Ishikawa (cell line): ENCODE data around the gene INPP4B.

ENCODE experiments used
- EP300 ChIP-seq: IDR thresholded peaks from 2 replicates; pipeline ENCODE4 v1.6.1; 2012; ENCODE audit warnings: borderline replicate concordance
- NFIC ChIP-seq: IDR thresholded peaks from 2 replicates; pipeline ENCODE4 v1.6.1; 2012
- TEAD4 ChIP-seq: IDR thresholded peaks from 2 replicates; pipeline ENCODE4 v1.6.1; 2012
- TF ChIP-seq, protein P1 (sequence below): IDR thresholded peaks from 2 replicates; pipeline ENCODE4 v1.6.1; 2012
- TF ChIP-seq, protein P2 (sequence below): IDR thresholded peaks from 2 replicates; pipeline ENCODE4 v1.6.1; 2012; ENCODE audit warnings: low read depth, mild to moderate bottlenecking

DNA sequence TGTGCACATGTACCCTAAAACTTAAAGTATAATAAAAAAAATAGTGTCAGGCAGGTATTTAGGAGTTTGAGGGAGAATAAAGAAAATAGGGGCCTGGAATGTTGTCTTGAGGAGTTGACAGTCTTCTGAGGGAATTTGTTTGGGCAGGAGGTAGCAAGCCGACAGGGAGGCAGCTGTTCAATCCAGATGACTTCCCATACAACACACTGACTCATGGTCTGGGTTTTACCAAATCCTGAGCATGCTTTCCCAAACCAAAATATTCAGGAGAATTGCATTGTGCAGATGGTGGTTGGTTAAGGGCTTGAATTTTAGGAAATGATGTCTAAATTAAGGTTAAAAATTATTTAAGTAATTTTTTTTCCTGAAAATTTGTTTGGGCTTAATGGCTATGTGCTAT is 430.0 kb downstream of the INPP4B start:
- TF ChIP-seq EP300: no peak
- TF ChIP-seq, protein P1, sequence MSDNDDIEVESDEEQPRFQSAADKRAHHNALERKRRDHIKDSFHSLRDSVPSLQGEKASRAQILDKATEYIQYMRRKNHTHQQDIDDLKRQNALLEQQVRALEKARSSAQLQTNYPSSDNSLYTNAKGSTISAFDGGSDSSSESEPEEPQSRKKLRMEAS: no peak
- no peak for TF ChIP-seq TEAD4
- TF ChIP-seq NFIC: no peak
- TF ChIP-seq, protein P2, sequence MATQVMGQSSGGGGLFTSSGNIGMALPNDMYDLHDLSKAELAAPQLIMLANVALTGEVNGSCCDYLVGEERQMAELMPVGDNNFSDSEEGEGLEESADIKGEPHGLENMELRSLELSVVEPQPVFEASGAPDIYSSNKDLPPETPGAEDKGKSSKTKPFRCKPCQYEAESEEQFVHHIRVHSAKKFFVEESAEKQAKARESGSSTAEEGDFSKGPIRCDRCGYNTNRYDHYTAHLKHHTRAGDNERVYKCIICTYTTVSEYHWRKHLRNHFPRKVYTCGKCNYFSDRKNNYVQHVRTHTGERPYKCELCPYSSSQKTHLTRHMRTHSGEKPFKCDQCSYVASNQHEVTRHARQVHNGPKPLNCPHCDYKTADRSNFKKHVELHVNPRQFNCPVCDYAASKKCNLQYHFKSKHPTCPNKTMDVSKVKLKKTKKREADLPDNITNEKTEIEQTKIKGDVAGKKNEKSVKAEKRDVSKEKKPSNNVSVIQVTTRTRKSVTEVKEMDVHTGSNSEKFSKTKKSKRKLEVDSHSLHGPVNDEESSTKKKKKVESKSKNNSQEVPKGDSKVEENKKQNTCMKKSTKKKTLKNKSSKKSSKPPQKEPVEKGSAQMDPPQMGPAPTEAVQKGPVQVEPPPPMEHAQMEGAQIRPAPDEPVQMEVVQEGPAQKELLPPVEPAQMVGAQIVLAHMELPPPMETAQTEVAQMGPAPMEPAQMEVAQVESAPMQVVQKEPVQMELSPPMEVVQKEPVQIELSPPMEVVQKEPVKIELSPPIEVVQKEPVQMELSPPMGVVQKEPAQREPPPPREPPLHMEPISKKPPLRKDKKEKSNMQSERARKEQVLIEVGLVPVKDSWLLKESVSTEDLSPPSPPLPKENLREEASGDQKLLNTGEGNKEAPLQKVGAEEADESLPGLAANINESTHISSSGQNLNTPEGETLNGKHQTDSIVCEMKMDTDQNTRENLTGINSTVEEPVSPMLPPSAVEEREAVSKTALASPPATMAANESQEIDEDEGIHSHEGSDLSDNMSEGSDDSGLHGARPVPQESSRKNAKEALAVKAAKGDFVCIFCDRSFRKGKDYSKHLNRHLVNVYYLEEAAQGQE: no peak
